Body of pancreas (tissue), 4 donors: ENCODE measurements around the gene ANKRD34A.

ENCODE experiments used
- CTCF ChIP-seq, 7 experiments: fragments of 450-650 bp in 4 of 7; fragments of 200-600 bp in 3 of 7; sonication (generic) in 3 of 7; IDR thresholded peaks; one replicate each; pipeline ENCODE4 v1.5.1; 2016 to 2019; ENCODE audit warnings: antibody characterized with exemption in 7 of 7
- POLR2A ChIP-seq, 3 donors: fragments of 450-650 bp; IDR thresholded peaks; one replicate each; pipeline ENCODE4 v1.6.1; 2016; ENCODE audit warnings: antibody characterized with exemption in 3 of 3, mild to moderate bottlenecking in 2 of 3

GRCh38 chr1:145927916-145928643 is 36.3 kb downstream of the ANKRD34A start:
- no peak for TF ChIP-seq CTCF (IDR thresholded peaks at IDR 0.05)
- no peak for TF ChIP-seq POLR2A (IDR thresholded peaks at IDR 0.05)
